GM12878 (cell line): Measurements from ENCODE around the gene GNAQ. TPM values are rescaled to one million over a fixed set of nuclear protein-coding genes. Genes with fewer than 3 reads are reported as not detected.
A peak's percentile ranks its signal among the peaks of the same experiment; 100 is the strongest.

Experiments
- ATF7 ChIP-seq: fragments of 450-650 bp; IDR thresholded peaks from 2 replicates; pipeline ENCODE4 v1.6.1; 2016; ENCODE audit warnings: low read depth, mild to moderate bottlenecking
- CEBPB ChIP-seq, 2 experiments: fragments of 150-350 bp in 1 of 2; IDR thresholded peaks; 2 replicates each; pipeline ENCODE4 v1.6.1; 2012 to 2014; ENCODE audit warnings: low read depth in 2 of 2, low read length in 2 of 2, borderline replicate concordance in 1 of 2, inconsistent platforms in 1 of 2
- CTCF ChIP-seq, 3 experiments: IDR thresholded peaks in 2 of 3; conservative IDR thresholded peaks in 1 of 3; 2 replicates each; pipeline ENCODE4 v1.5.1; 2011; ENCODE audit warnings: low read depth in 3 of 3, low read length in 3 of 3, mild to moderate bottlenecking in 3 of 3, control low read depth in 2 of 3, moderate library complexity in 2 of 3, inconsistent platforms in 1 of 3, mixed read lengths in 1 of 3; ENCODE audit not compliant: control insufficient read depth in 2 of 3, insufficient read depth in 1 of 3; ENCODE audit errors: extremely low read depth in 1 of 3
- DPF2 ChIP-seq: fragments of 450-650 bp; IDR thresholded peaks from 2 replicates; pipeline ENCODE4 v1.6.1; 2017; ENCODE audit warnings: mild to moderate bottlenecking
- EED ChIP-seq: sonication (generic); IDR thresholded peaks from 2 replicates; pipeline ENCODE4 v1.6.1; 2016; ENCODE audit warnings: antibody characterized with exemption, low read depth
- FOS ChIP-seq: IDR thresholded peaks from 3 replicates; pipeline ENCODE4 v1.6.1; 2011; ENCODE audit warnings: borderline replicate concordance; ENCODE audit not compliant: insufficient read length; ENCODE audit errors: extremely low read depth
- IKZF1 ChIP-seq: fragments of 450-650 bp; conservative IDR thresholded peaks from 2 replicates; pipeline ENCODE4 v1.6.1; 2017; ENCODE audit warnings: antibody characterized with exemption, mild to moderate bottlenecking
- IRF3 ChIP-seq: fragments of 450-650 bp; IDR thresholded peaks from 2 replicates; pipeline ENCODE4 v1.6.1; 2014; ENCODE audit warnings: mild to moderate bottlenecking
- NBN ChIP-seq: fragments of 450-650 bp; IDR thresholded peaks from 2 replicates; pipeline ENCODE4 v1.6.1; 2016
- NFYB ChIP-seq: IDR thresholded peaks from 2 replicates; pipeline ENCODE4 v1.6.1; 2011; ENCODE audit warnings: low read depth, mild to moderate bottlenecking, low read length, improper control_type of control experiment, moderate library complexity; ENCODE audit not compliant: insufficient read depth
- PML ChIP-seq: IDR thresholded peaks from 2 replicates; pipeline ENCODE4 v1.6.1; 2012; ENCODE audit warnings: low read length, inconsistent platforms
- RAD21 ChIP-seq: IDR thresholded peaks from 2 replicates; pipeline ENCODE4 v1.6.1; 2011; ENCODE audit warnings: mild to moderate bottlenecking, low read depth, low read length, moderate library complexity; ENCODE audit not compliant: insufficient read depth
- RBBP5 ChIP-seq: fragments of 200-600 bp; sonication (generic); conservative IDR thresholded peaks from 2 replicates; pipeline ENCODE4 v1.6.1; 2016
- RELB ChIP-seq: fragments of 450-650 bp; IDR thresholded peaks from 2 replicates; pipeline ENCODE4 v1.6.1; 2017; ENCODE audit warnings: low read depth, mild to moderate bottlenecking, moderate library complexity
- SP1 ChIP-seq: IDR thresholded peaks from one replicate; pipeline ENCODE4 v1.6.1; 2011; ENCODE audit warnings: low read depth, low read length
- SPI1 ChIP-seq: IDR thresholded peaks from 2 replicates; pipeline ENCODE4 v1.6.1; 2011; ENCODE audit warnings: low read depth, mild to moderate bottlenecking, low read length, moderate library complexity, borderline replicate concordance; ENCODE audit not compliant: insufficient read depth
- TAF1 ChIP-seq: IDR thresholded peaks from 2 replicates; pipeline ENCODE4 v1.6.1; 2011; ENCODE audit warnings: mild to moderate bottlenecking, low read depth, low read length, borderline replicate concordance
- ZBTB11 ChIP-seq: fragments of 450-650 bp; formaldehyde crosslinking; IDR thresholded peaks from 2 replicates; pipeline ENCODE4 v1.5.0; 2022; ENCODE audit warnings: mild to moderate bottlenecking, missing genetic modification characterization
- ZNF687 ChIP-seq: fragments of 450-650 bp; IDR thresholded peaks from 2 replicates; pipeline ENCODE4 v1.6.1; 2017; ENCODE audit warnings: mild to moderate bottlenecking, moderate library complexity
- polyA plus RNA-seq, 11 experiments: library from polyadenylated mRNA; depleted of rRNA in 4 of 11; unstranded in 6 of 11; stranded (reverse) in 5 of 11; fragments of >200 nt; fragmentation: Nextera tagmentation in 4 of 11; fragmentation: Illumina TruSeq in 1 of 11; extraction: Ambion mirVana in 4 of 11; extraction: Trizol in 1 of 11; gene quantifications; 1 replicate in 1 of 11; 2 replicates in 10 of 11; pipeline versions ENCODE4 v1.2.1 to v1.2.3, GENCODE V29; 2011 to 2016; ENCODE audit warnings: inconsistent platforms in 2 of 11, missing spikeins in 2 of 11, low read depth in 1 of 11
- total RNA-seq, 4 experiments: library from RNA; depleted of rRNA in 3 of 4; stranded (reverse); fragments of >200 nt in 3 of 4; fragmentation: Illumina TruSeq in 1 of 4; extraction: Trizol in 1 of 4; gene quantifications; 2 replicates each; pipeline versions ENCODE4 v1.2.1 to v1.2.3, GENCODE V29; 2013 to 2021

GNAQ gene
- total and polyA plus RNA-seq, 10 of the 15 experiments (the other 5 are each of a cell fraction or from before 2014, with no cell fraction given): 0.15 to 47.2 (median 0.49) TPM

GRCh38 chr9:77917800-77918199 is 113.8 kb downstream of the GNAQ start (continued):
- TF ChIP-seq NFYB: no peak
- 0 out of 2 replicates have a peak, but pooled peaks have one; percentile 18 for TF ChIP-seq NBN
- no peak for TF ChIP-seq RAD21
- peak; percentile 40; the same call in 1 of the 2 replicates for TF ChIP-seq RELB
- no peak for TF ChIP-seq IRF3
- TF ChIP-seq SP1: no peak
- peak; percentile 70 for TF ChIP-seq IKZF1
- TF ChIP-seq ATF7: no peak
- no peak for TF ChIP-seq FOS
- peak; percentile 65 for TF ChIP-seq DPF2
- TF ChIP-seq EED: no peak
- TF ChIP-seq CTCF (IDR thresholded peaks at IDR 0.05 in 2 of 3, conservative IDR thresholded peaks at IDR 0.05 in 1 of 3; ENCODE audit: control insufficient read depth in 2 of 3, extremely low read depth in 1 of 3, insufficient read depth in 1 of 3, low read depth in 3 of 3, low read length in 3 of 3): no peak
- no peak for TF ChIP-seq CEBPB (IDR thresholded peaks at IDR 0.05; ENCODE audit: borderline replicate concordance in 1 of 2, low read depth in 2 of 2, low read length in 2 of 2)
- no peak for TF ChIP-seq RBBP5
- TF ChIP-seq SPI1: no peak
- TF ChIP-seq ZNF687: no peak
- TF ChIP-seq ZBTB11 (CRISPR knock-in tag): no peak
- no peak for TF ChIP-seq TAF1
- no peak for TF ChIP-seq PML
